GM12892 (cell line): ENCODE results near the gene MLXIP.

Experiments used
- DNase-seq: peaks from one replicate; pipeline ENCODE4 v3.0.0; 2011; ENCODE audit not compliant: insufficient read length
- FAIRE-seq: peaks from 2 replicates; lab custom pipeline; 2011; peaks lifted over from hg19 to GRCh38; lab: Jason Lieb, UNC
- POLR2A ChIP-seq: IDR thresholded peaks from 2 replicates; pipeline ENCODE4 v1.6.1; 2011; ENCODE audit warnings: low read depth, low read length, control low read depth
- POLR2AphosphoS5 ChIP-seq: IDR thresholded peaks from 2 replicates; pipeline ENCODE4 v1.6.1; 2011; ENCODE audit warnings: low read depth, low read length, control low read depth
- TAF1 ChIP-seq: IDR thresholded peaks from 2 replicates; pipeline ENCODE4 v1.6.1; 2011; ENCODE audit warnings: low read depth, mild to moderate bottlenecking, control low read depth, low read length, borderline replicate concordance

MLXIP gene

GRCh38 chr12:122067548-122067947, 11.0 kb upstream of the MLXIP start:
- FAIRE-seq: no peak

DNA sequence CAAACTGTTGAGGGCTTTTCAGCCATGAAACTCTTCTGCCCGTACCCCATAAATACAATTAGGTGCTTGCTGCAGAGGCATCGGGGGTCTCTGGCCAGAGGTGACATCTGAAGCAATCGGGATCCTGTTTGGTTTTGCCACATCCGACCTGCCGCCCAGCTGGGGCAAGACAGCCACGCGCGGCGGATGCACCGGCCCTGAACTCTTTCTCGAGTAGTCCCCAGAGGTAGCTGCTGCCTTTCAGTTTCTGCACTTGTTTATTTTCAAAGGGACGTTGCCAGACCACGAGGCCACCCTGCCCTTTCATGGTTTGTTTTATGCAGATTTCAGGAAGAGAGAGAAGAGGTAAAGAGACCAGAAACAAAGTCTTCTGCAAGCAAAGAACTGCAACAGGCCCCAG, 10.6 kb upstream of the MLXIP start:
- peak; percentile 77 for DNase-seq
- TF ChIP-seq TAF1 (no peak), POLR2A (no peak), POLR2AphosphoS5 (no peak)
- peak; percentile 21 for FAIRE-seq

More at GRCh38 chr12:122067548-122067947, 11.0 kb upstream of the MLXIP start:
- no peak for TF ChIP-seq POLR2AphosphoS5
- TF ChIP-seq POLR2A: no peak
- TF ChIP-seq TAF1: no peak
- DNase-seq: no peak

- no peak for TF ChIP-seq POLR2AphosphoS5
- TF ChIP-seq POLR2A: no peak
- no peak for TF ChIP-seq TAF1
- FAIRE-seq (no peak), DNase-seq (no peak)
These were observed 6.3 kb upstream of the MLXIP start for GRCh38 chr12:122072031-122072970.

DNA sequence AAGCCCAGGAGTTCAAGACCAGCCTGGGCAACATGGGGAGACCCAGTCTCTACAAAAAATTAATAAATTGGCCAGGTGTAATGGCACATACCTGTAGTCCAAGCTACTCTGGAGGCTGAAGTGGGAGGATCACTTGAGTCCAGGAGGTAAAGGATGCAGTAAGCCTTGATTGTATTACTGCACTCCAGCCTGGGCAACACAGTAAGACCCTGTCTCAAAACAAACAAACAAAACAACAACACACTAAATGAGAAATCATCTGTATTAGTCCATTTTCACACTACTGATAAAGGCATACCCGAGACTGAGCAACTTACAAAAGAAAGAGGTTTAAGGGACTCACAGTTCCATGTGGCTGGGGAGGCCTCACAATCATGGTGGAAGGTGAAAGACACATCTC, 4.7 kb upstream of the MLXIP start:
- TF ChIP-seq POLR2A (no peak), POLR2AphosphoS5 (no peak), TAF1 (no peak)
- FAIRE-seq (no peak), DNase-seq (no peak)

GRCh38 chr12:122076743-122077495, 1.6 kb upstream of the MLXIP start:
- FAIRE-seq: no peak
- no peak for TF ChIP-seq POLR2AphosphoS5
- TF ChIP-seq POLR2A: no peak
- TF ChIP-seq TAF1: no peak
- DNase-seq: no peak

- FAIRE-seq: no peak
- no peak for DNase-seq
- TF ChIP-seq POLR2AphosphoS5: no peak
- TF ChIP-seq TAF1: no peak
- TF ChIP-seq POLR2A: no peak
These were observed 526 bp downstream of the MLXIP start for GRCh38 chr12:122079033-122079531.

DNA sequence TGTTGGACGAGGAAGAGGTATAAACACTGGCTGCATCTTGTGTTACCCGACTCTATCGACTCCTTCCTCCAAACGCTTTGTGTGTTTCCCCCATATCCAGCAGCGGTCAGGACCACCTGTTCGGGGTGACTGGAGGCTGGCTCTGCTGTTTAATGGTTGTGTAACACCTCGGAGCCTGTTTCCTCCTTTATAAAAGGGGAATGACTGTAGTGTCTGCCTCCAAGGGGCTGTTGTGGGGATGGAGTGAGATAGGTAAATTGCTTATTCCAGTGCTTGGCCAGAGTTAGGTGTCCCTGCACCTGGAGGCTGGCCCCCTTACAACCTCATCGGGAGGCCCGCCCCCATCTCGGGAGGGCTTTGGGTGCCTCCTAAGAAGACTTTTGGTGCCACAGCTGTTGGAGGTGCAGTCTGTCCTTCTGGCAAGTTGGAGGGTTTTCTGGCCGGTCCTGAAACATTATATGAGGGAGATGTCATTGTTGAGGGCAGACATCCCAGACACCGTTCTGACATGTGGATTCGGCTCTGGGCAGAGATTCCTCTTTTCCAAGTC, 1.1 kb downstream of the MLXIP start:
- no peak for DNase-seq
- FAIRE-seq: peak; percentile 5
- TF ChIP-seq POLR2AphosphoS5 (no peak), TAF1 (no peak), POLR2A (no peak)

DNA sequence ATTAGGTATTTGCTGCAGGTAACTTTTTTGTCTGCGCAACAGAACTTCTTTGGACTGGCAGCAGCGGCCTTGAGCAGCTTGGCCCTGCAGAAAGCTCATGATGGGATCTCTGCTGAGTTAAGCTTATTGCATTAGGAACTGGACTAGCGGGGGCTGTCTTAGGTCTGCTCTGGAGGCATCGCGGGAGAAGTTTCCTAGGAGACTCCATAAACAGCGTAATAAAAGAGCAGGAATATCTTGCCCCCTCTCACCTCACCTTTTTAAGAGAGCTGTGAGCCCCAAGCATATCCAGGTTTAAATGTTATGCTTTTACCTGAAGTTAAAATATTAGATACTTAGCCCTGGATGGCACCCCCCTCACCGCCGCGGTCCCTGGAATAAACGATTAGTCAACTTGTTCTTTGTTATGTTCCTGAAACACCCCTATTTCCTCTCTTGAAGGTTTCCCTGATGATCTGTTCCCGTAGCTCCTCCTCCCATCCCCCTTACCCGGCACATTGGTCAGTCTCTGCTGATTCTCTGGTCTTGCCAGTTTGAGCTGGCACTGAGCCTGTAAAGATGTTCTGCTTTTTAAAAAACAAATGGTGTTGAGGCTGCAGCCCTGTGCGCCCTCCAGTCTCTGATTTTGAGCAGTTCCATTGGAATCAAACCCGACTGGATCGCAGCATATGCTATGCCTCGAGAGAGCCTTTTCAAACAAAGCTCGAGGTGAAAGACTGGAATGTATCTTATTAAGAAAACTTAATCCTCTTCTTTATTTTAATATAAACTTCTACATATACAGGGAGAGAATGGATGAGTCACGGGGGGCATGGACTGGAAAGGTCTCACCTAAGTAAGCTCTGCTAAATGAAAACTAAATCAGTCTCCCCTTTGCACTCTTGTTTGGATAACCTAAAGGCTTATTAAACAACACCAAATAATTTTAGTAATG, 1.9 kb downstream of the MLXIP start:
- no peak for FAIRE-seq
- no peak for DNase-seq
- TF ChIP-seq POLR2AphosphoS5 (no peak), TAF1 (no peak), POLR2A (no peak)

DNA sequence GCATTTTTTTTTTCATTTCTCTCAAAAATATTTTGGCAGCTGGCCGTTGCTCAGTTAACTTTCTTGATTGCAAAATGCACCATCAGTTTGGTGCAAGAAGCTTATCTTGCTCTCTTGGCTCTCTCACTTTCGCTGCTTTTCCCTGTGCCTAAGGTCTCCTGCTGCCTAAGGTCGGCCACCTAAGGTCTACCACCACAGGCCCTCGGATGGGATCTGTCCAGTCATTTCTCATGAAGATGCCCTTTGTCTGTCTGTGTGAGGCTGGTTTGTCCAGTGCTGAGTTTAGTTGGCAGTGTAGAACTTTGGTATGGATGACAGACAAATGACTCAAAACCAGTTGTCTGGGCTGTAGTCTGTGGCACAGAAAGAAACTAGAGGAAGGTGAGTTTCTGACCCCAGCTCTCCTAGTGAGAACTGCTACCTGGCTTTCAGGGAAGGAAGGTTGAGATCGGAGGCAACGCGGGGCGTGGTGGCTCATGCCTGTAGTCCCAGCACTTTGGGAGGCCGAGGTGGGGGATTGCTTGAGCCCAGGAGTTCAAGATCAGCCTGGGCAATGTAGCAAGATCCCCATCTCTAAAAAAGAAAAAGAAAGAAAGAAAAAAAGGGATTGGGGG, 2.6 kb downstream of the MLXIP start:
- no peak for DNase-seq
- TF ChIP-seq POLR2A (no peak), TAF1 (no peak), POLR2AphosphoS5 (no peak)
- FAIRE-seq: no peak

DNA sequence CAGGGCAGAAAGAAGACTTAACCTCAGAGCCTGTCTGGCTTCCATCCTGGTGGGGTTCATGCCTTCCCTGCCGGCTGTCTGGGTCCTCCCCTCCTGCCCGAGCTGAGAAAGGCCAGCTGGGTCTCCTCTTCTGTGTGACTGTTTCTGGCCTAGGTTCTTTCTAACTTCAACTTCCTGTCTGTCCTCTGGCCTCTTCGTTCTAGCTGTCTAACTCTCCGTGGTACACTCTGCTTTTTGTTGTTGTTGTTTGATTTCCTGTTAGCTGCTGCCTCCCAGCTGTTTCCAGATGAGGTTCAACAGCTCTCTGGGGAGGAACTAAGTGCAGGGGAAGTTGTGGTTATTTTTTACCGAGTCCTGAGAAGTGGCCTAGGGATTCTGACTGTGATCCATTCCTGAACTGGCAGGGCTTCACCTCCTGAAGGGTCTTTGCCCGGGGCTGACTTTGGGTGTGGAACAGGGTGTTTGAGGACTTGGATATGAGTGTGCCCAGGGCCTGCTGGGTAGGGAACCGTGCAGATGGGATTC, 3.2 kb downstream of the MLXIP start:
- TF ChIP-seq POLR2A (no peak), POLR2AphosphoS5 (no peak), TAF1 (no peak)
- no peak for DNase-seq
- peak; percentile 72 for FAIRE-seq
